Right atrium auricular region (tissue), 2 donors: ENCODE data around the gene DCANP1. TPM values are rescaled to one million over a fixed set of nuclear protein-coding genes. Genes with fewer than 3 reads are reported as not detected.

ENCODE experiments used
- DNase-seq: peaks from one replicate; pipeline ENCODE4 v3.0.0-alpha.2; 2019; ENCODE audit warnings: low spot score
- H3K27ac ChIP-seq, 2 donors: fragments of 200-600 bp; sonication (generic); 1 replicate in 1 of 2; 2 replicates in 1 of 2; pipeline ENCODE4 v1.5.1; 2016 to 2019
- H3K27me3 ChIP-seq, 2 donors: fragments of 200-600 bp; sonication (generic); one replicate each; pipeline versions ENCODE4 v1.5.1 to v1.6.0; 2017 to 2019
- H3K36me3 ChIP-seq: fragments of 200-600 bp; sonication (generic); one replicate; pipeline ENCODE4 v1.5.1; 2016
- H3K4me1 ChIP-seq, 2 donors: fragments of 200-600 bp; sonication (generic); one replicate each; pipeline versions ENCODE4 v1.5.1 to v1.6.0; 2017 to 2019
- H3K4me3 ChIP-seq, 2 donors: fragments of 200-600 bp; sonication (generic); 1 replicate in 1 of 2; 2 replicates in 1 of 2; pipeline ENCODE4 v1.5.1; 2017 to 2019; ENCODE audit warnings: mild to moderate bottlenecking in 1 of 2, moderate library complexity in 1 of 2
- H3K9me3 ChIP-seq, 2 donors: fragments of 200-600 bp; sonication (generic); one replicate each; pipeline ENCODE4 v1.5.1; 2019
- CTCF ChIP-seq, 2 donors: fragments of 200-600 bp; sonication (generic); IDR thresholded peaks; one replicate each; pipeline ENCODE4 v1.5.1; 2019; ENCODE audit warnings: antibody characterized with exemption in 2 of 2
- total RNA-seq, 2 donors: library from RNA; depleted of rRNA; stranded (reverse); fragments of >200 nt; gene quantifications; one replicate each; pipeline ENCODE4 v1.1.0, GENCODE V29; 2016

The DCANP1 gene
- total RNA-seq, 2 donors from 2014 or later: not detected

- Histone ChIP-seq H3K9me3 (no peaks in the 10 kb centered on the region), H3K4me1 (peaks cover 0 to 25% of the 10 kb centered on the region in 2 donors), H3K36me3 (no peaks in the 10 kb centered on the region), H3K27ac (no peak overlapping the region), H3K27me3 (peaks cover 12 to 33% of the 10 kb centered on the region in 2 donors), H3K4me3 (no peak overlapping the region)
- DNase-seq: no peak
- no peak for TF ChIP-seq CTCF (IDR thresholded peaks at IDR 0.05)
Observed at GRCh38 chr5:135487037-135487395, 39.9 kb upstream of the DCANP1 start.

DNA sequence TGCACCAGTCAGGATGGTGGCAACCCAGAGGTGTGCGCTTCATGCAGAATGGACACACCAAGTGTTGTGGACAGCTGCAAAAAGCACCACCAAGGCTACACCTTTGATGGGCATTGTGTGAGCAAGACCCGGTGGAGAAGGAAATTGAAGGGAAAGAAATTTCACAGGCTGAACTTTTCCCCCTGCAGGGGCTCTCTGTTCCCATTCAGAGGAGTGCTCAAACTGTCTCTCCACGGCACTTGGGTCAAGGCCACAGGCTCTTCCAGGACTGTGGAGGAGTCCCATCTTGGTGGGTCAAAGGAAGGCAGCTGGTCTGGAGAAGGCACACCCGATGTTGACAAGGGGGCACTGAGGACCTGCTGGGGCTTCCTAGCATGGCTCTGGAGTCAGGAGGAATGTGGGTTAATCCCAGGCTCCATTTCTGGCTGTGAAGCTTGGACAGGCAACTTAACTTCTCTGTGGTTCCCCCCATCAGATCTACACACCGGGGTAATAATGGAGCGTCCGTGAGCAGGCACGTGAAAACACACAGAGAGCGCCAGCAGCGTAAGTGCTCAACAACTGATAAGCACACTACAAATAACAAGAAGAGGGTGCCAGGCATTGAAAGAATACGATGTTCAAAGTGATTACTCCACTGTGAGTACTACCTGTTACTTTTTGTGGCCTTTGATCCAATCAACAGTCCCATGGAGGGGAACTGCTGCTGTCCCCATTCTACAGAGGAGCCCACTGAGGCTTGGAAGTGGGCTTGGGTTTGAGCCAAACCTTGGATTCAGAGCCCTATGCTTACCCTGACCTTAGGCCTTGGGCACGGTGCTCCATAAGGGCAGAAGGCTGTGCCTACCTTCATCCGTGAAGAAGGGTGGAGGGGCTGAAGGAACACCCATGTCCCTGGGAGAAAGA lies 39.2 kb upstream of the DCANP1 start:
- H3K27me3 ChIP-seq: peaks cover 12 to 33% of the 10 kb centered on the region in 2 donors
- H3K4me3 ChIP-seq: no peak overlapping the region
- TF ChIP-seq CTCF (IDR thresholded peaks at IDR 0.05): no peak
- H3K4me1 ChIP-seq: peaks cover 0 to 25% of the 10 kb centered on the region in 2 donors
- no peaks in the 10 kb centered on the region for H3K36me3 ChIP-seq
- no peak for DNase-seq
- H3K27ac ChIP-seq: no peak overlapping the region
- no peaks in the 10 kb centered on the region for H3K9me3 ChIP-seq

GRCh38 chr5:135484674-135485086 lies 37.5 kb upstream of the DCANP1 start:
- Histone ChIP-seq H3K27ac (no peak overlapping the region), H3K27me3 (peaks cover 3 to 19% of the 10 kb centered on the region in 2 donors), H3K4me3 (no peak overlapping the region), H3K4me1 (peaks cover 0 to 16% of the 10 kb centered on the region in 2 donors), H3K36me3 (no peaks in the 10 kb centered on the region), H3K9me3 (no peaks in the 10 kb centered on the region)
- TF ChIP-seq CTCF (IDR thresholded peaks at IDR 0.05): no peak
- DNase-seq: no peak

DNA sequence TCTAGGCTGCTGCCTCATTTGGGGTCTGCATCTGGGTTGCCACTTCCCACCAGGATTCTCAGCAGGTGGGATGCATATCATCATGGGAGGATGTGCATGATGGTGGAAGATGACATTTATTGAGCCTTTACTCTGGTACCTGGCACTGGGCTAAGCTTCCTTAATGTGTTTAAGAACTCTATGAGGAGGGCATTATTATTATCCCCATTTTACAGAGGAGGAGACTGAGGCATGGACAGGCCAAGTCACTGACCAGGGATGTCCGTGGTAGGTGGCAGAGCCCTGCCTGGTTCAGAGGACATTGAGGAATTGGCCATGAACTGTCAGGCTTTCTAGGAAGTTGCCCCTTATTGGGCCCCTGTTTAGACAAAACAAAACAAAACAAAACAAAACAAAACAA lies 36.1 kb upstream of the DCANP1 start:
- TF ChIP-seq CTCF (IDR thresholded peaks at IDR 0.05): no peak
- peaks cover 0 to 11% of the 10 kb centered on the region in 2 donors for H3K27me3 ChIP-seq
- no peak for DNase-seq
- H3K9me3 ChIP-seq: no peaks in the 10 kb centered on the region
- no peak overlapping the region for H3K27ac ChIP-seq
- no peaks in the 10 kb centered on the region for H3K36me3 ChIP-seq
- no peak overlapping the region for H3K4me3 ChIP-seq
- peaks cover 0 to 2% of the 10 kb centered on the region in 2 donors for H3K4me1 ChIP-seq

GRCh38 chr5:135482381-135482933 lies 35.3 kb upstream of the DCANP1 start:
- no peaks in the 10 kb centered on the region for H3K4me1 ChIP-seq
- TF ChIP-seq CTCF (IDR thresholded peaks at IDR 0.05): no peak
- H3K27ac ChIP-seq: no peak overlapping the region
- peaks cover 0 to 4% of the 10 kb centered on the region in 2 donors for H3K27me3 ChIP-seq
- no peaks in the 10 kb centered on the region for H3K36me3 ChIP-seq
- no peak for DNase-seq
- no peaks in the 10 kb centered on the region for H3K9me3 ChIP-seq
- H3K4me3 ChIP-seq: no peak overlapping the region
